CD14-positive monocyte (primary cell): ENCODE measurements around the gene OSBPL1A. TPM values are rescaled to one million over a fixed set of nuclear protein-coding genes. Genes with fewer than 3 reads are reported as not detected.

Experiments used
- DNase-seq, 3 donors: peaks; one replicate each; pipeline ENCODE4 v3.0.0-alpha.2; 2011 to 2022
- H2AFZ ChIP-seq: 2 replicates; pipeline ENCODE4 v1.6.0; 2012; ENCODE audit warnings: mild to moderate bottlenecking, low read depth, low read length, inconsistent platforms; ENCODE audit not compliant: insufficient read depth, poor library complexity, severe bottlenecking
- H3K27ac ChIP-seq, 2 donors: 1 replicate in 1 of 2; 2 replicates in 1 of 2; pipeline ENCODE4 v1.5.1; 2012 to 2013; ENCODE audit warnings: low read length in 2 of 2, control low read depth in 1 of 2, inconsistent platforms in 1 of 2, low read depth in 1 of 2, mild to moderate bottlenecking in 1 of 2
- H3K27me3 ChIP-seq, 2 donors: one replicate each; pipeline versions ENCODE4 v1.6.0 to v1.6.1; 2011 to 2013; ENCODE audit warnings: low read length in 2 of 2; ENCODE audit not compliant: control insufficient read depth in 2 of 2, insufficient read depth in 2 of 2
- H3K36me3 ChIP-seq, 2 donors: replicated peaks in 1 of 2; 1 replicate in 1 of 2; 2 replicates in 1 of 2; pipeline versions ENCODE4 v1.5.1 to v1.6.1; 2012 to 2013; ENCODE audit warnings: low read length in 2 of 2, control low read depth in 1 of 2, inconsistent platforms in 1 of 2, mild to moderate bottlenecking in 1 of 2; ENCODE audit not compliant: insufficient read depth in 2 of 2, control insufficient read depth in 1 of 2
- H3K4me1 ChIP-seq, 2 donors: 1 replicate in 1 of 2; 2 replicates in 1 of 2; pipeline versions ENCODE4 v1.5.1 to v1.6.1; 2012 to 2013; ENCODE audit warnings: low read length in 2 of 2, control low read depth in 1 of 2, inconsistent platforms in 1 of 2, mild to moderate bottlenecking in 1 of 2, moderate library complexity in 1 of 2; ENCODE audit not compliant: insufficient read depth in 2 of 2, control insufficient read depth in 1 of 2
- H3K4me2 ChIP-seq: replicated peaks from 2 replicates; pipeline ENCODE3; 2012; ENCODE audit warnings: low read length, moderate library complexity, mild to moderate bottlenecking; ENCODE audit not compliant: poor library complexity, severe bottlenecking; ENCODE audit errors: extremely low read depth
- H3K4me3 ChIP-seq, 3 experiments: fragments of 200-600 bp in 1 of 3; sonication (generic) in 1 of 3; replicated peaks in 1 of 3; 1 replicate in 2 of 3; 2 replicates in 1 of 3; pipeline ENCODE4 v1.5.1; 2011 to 2013; ENCODE audit warnings: low read length in 3 of 3, mild to moderate bottlenecking in 3 of 3, control low read depth in 2 of 3, low read depth in 2 of 3, inconsistent platforms in 1 of 3, moderate library complexity in 1 of 3
- H3K79me2 ChIP-seq: 2 replicates; pipeline ENCODE4 v1.6.0; 2012; ENCODE audit warnings: mild to moderate bottlenecking, control low read depth, inconsistent platforms, low read length, moderate library complexity; ENCODE audit not compliant: insufficient read depth
- H3K9ac ChIP-seq: 2 replicates; pipeline ENCODE4 v1.6.0; 2017; ENCODE audit warnings: low read length, mild to moderate bottlenecking; ENCODE audit not compliant: insufficient read depth, poor library complexity, severe bottlenecking
- H3K9me3 ChIP-seq, 2 donors: replicated peaks in 1 of 2; 1 replicate in 1 of 2; 2 replicates in 1 of 2; pipeline versions ENCODE4 v1.5.1 to v1.6.1; 2012 to 2013; ENCODE audit warnings: low read length in 2 of 2, control low read depth in 1 of 2; ENCODE audit not compliant: control insufficient read depth in 1 of 2, insufficient read depth in 1 of 2
- H4K20me1 ChIP-seq: 2 replicates; pipeline ENCODE4 v1.6.0; 2012; ENCODE audit warnings: mild to moderate bottlenecking, low read length, control low read depth, moderate library complexity; ENCODE audit not compliant: insufficient read depth
- H3K27ac Mint-ChIP-seq, 7 donors: one replicate each; pipeline ENCODE4 v1.8.0; 2020; ENCODE audit warnings: mild to moderate bottlenecking in 7 of 7, mixed read lengths in 7 of 7, moderate library complexity in 6 of 7, inconsistent platforms in 2 of 7
- H3K27me3 Mint-ChIP-seq, 3 donors: one replicate each; pipeline ENCODE4 v1.8.0; 2021 to 2022; ENCODE audit warnings: low read depth in 3 of 3, mild to moderate bottlenecking in 3 of 3, mixed read lengths in 3 of 3, moderate library complexity in 3 of 3, inconsistent platforms in 1 of 3
- H3K36me3 Mint-ChIP-seq, 2 donors: one replicate each; pipeline ENCODE4 v1.8.0; 2020; ENCODE audit warnings: mixed read lengths in 2 of 2, inconsistent platforms in 1 of 2, mild to moderate bottlenecking in 1 of 2
- H3K4me1 Mint-ChIP-seq: one replicate; pipeline ENCODE4 v1.8.0; 2020; ENCODE audit warnings: mild to moderate bottlenecking, mixed read lengths
- H3K4me3 Mint-ChIP-seq, 2 donors: one replicate each; pipeline ENCODE4 v1.8.0; 2020; ENCODE audit warnings: mild to moderate bottlenecking in 2 of 2, mixed read lengths in 2 of 2, moderate library complexity in 1 of 2
- H3K9me3 Mint-ChIP-seq, 7 donors: one replicate each; pipeline ENCODE4 v1.8.0; 2020 to 2022; ENCODE audit warnings: mixed read lengths in 7 of 7, mild to moderate bottlenecking in 6 of 7, moderate library complexity in 6 of 7, inconsistent platforms in 2 of 7
- WGBS: methylation state at CpG from one replicate; pipeline ENCODE4 v1.1.5; 2013; ENCODE audit warnings: missing lambda C conversion rate; ENCODE audit not compliant: insufficient coverage; 5-methylcytosine and 5-hydroxymethylcytosine counted together
- intact Hi-C, 2 donors: fragments of 100-400 bp; cut with micrococcal nuclease; formaldehyde crosslinking; loops; one replicate each; pipeline versions ENCODE4 v1.15.0 to v1.15.1; 2023
- polyA plus RNA-seq, 3 donors: library from polyadenylated mRNA; depleted of rRNA in 1 of 3; unstranded in 2 of 3; stranded (reverse) in 1 of 3; fragments of 300-500 nt in 2 of 3; fragments of >200 nt in 1 of 3; fragmentation: Illumina TruSeq in 2 of 3; gene quantifications; 1 replicate in 2 of 3; 2 replicates in 1 of 3; pipeline ENCODE4 v1.2.3, GENCODE V29; 2012 to 2021
- TF ChIP-seq, protein P1 (sequence below): fragments of 200-600 bp; IDR thresholded peaks from one replicate; pipeline ENCODE4 v1.8.0; 2022; ENCODE audit warnings: antibody characterized with exemption, mild to moderate bottlenecking

OSBPL1A gene
- polyA plus RNA-seq, 3 donors = 6.3 to 9.1 (median 7.1) TPM

DNA sequence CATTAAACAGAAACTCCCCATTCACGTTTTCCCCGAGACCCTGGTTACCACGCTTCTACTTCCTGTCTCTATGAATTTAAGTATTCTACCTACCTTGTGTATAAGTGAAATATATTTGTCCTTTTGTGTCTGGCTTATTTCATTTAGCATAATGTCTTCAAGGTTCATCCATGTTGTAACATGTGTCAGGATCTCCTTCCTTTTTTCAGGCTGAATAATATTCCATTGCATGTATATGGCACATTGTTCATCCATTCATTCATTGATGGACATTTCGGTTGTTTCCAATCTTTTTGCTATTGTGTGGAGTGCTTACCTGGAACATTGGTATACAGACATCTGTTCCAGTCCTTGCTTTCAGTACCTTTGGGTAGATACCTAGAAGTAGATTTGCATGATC is 276.9 kb downstream of the OSBPL1A start:
- intact Hi-C loops = no loop called here
- Histone ChIP-seq H3K79me2 (no peaks in the 10 kb centered on the region), H3K27me3 (no peaks in the 10 kb centered on the region), H3K4me2 (no peak overlapping the region), H2AFZ (no peak overlapping the region), H4K20me1 (no peaks in the 10 kb centered on the region), H3K4me1 (peaks cover 2% of the 10 kb centered on the region in 2 donors), H3K9ac (no peak overlapping the region), H3K4me3 (no peak overlapping the region), H3K36me3 (peaks cover 55 to 96% of the 10 kb centered on the region in 2 donors), H3K27ac (no peak overlapping the region), H3K9me3 (no peaks in the 10 kb centered on the region)
- Mint-ChIP-seq H3K9me3 (no peaks in the 10 kb centered on the region), H3K27me3 (no peaks in the 10 kb centered on the region), H3K4me1 (peaks cover 1% of the 10 kb centered on the region), H3K27ac (no peak overlapping the region), H3K36me3 (peaks cover 68 to 88% of the 10 kb centered on the region in 2 donors), H3K4me3 (no peak overlapping the region)
- no peak for DNase-seq
- TF ChIP-seq, protein P1, sequence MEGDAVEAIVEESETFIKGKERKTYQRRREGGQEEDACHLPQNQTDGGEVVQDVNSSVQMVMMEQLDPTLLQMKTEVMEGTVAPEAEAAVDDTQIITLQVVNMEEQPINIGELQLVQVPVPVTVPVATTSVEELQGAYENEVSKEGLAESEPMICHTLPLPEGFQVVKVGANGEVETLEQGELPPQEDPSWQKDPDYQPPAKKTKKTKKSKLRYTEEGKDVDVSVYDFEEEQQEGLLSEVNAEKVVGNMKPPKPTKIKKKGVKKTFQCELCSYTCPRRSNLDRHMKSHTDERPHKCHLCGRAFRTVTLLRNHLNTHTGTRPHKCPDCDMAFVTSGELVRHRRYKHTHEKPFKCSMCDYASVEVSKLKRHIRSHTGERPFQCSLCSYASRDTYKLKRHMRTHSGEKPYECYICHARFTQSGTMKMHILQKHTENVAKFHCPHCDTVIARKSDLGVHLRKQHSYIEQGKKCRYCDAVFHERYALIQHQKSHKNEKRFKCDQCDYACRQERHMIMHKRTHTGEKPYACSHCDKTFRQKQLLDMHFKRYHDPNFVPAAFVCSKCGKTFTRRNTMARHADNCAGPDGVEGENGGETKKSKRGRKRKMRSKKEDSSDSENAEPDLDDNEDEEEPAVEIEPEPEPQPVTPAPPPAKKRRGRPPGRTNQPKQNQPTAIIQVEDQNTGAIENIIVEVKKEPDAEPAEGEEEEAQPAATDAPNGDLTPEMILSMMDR = no peak
- no CpG with 5 or more reads among the region's 4 CpGs for WGBS

- Histone ChIP-seq H3K9me3 (no peaks in the 10 kb centered on the region), H3K27me3 (no peaks in the 10 kb centered on the region), H3K4me2 (no peak overlapping the region), H3K4me1 (peaks cover 5 to 6% of the 10 kb centered on the region in 2 donors), H3K4me3 (no peak overlapping the region), H3K36me3 (peaks cover 41 to 91% of the 10 kb centered on the region in 2 donors), H3K27ac (no peak overlapping the region), H2AFZ (no peak overlapping the region), H3K79me2 (no peaks in the 10 kb centered on the region), H4K20me1 (no peaks in the 10 kb centered on the region), H3K9ac (no peak overlapping the region)
- Mint-ChIP-seq H3K27me3 (no peaks in the 10 kb centered on the region), H3K36me3 (peaks cover 65 to 86% of the 10 kb centered on the region in 2 donors), H3K27ac (no peak overlapping the region), H3K4me3 (no peak overlapping the region), H3K9me3 (no peaks in the 10 kb centered on the region), H3K4me1 (peaks cover 9% of the 10 kb centered on the region)
- intact Hi-C loops = loop anchor here in 1 of 2 donors (10.0 kb wide), 1 partner anchor 104 kb away; the partner anchor contains the start of gene TTC39C
- DNase-seq = peak; percentile 55 to 70 (median 70)
- WGBS = 96% methylated on average over 2 of the region's 8 CpGs
- TF ChIP-seq, protein P1 = peak; percentile 93
These were observed 278.7 kb downstream of the OSBPL1A start for GRCh38 chr18:24118750-24119577.
